Stimulated activated effector memory CD8-positive, alpha-beta T cell treated with anti-CD3 and anti-CD28 coated beads, Interleukin-12 subunit alpha, Interleukin-12 subunit beta, amount 100 ng/mL, for 72 hours (primary cell): ENCODE measurements around the gene TAF11L6.
"Not testable (repeated sequence)": the region's sequence is repeated elsewhere in the genome, so short reads cannot be mapped to it uniquely, and the experiment has no call there.

Experiments used
- ATAC-seq: fragments of 150-1000 bp; cut with Tn5 transposase; 2 replicates; pipeline ENCODE4 v1.10.0; 2021
- DNase-seq, 2 donors: peaks; one replicate each; pipeline ENCODE4 v3.0.0; 2021 to 2022; ENCODE audit warnings: low spot score in 2 of 2
- H3K27ac Mint-ChIP-seq: one replicate; pipeline ENCODE4 v1.8.0; 2022; ENCODE audit warnings: mild to moderate bottlenecking, mixed read lengths
- H3K36me3 Mint-ChIP-seq: one replicate; pipeline ENCODE4 v1.8.0; 2022; ENCODE audit warnings: mild to moderate bottlenecking, mixed read lengths
- H3K4me1 Mint-ChIP-seq: one replicate; pipeline ENCODE4 v1.8.0; 2022; ENCODE audit warnings: mixed read lengths
- H3K4me3 Mint-ChIP-seq: one replicate; pipeline ENCODE4 v1.8.0; 2022; ENCODE audit warnings: mild to moderate bottlenecking, mixed read lengths
- H3K9me3 Mint-ChIP-seq: one replicate; pipeline ENCODE4 v1.8.0; 2022; ENCODE audit warnings: mixed read lengths

Gene TAF11L6

GRCh38 chr5:17528369-17528768 lies at the start of gene TAF11L6:
Gene TAF11L6 (plus strand): TSS chr5:17528669.
- not testable (repeated sequence) for ATAC-seq, H3K27ac Mint-ChIP-seq, H3K4me1 Mint-ChIP-seq, H3K4me3 Mint-ChIP-seq, DNase-seq, H3K36me3 Mint-ChIP-seq, H3K9me3 Mint-ChIP-seq

DNA sequence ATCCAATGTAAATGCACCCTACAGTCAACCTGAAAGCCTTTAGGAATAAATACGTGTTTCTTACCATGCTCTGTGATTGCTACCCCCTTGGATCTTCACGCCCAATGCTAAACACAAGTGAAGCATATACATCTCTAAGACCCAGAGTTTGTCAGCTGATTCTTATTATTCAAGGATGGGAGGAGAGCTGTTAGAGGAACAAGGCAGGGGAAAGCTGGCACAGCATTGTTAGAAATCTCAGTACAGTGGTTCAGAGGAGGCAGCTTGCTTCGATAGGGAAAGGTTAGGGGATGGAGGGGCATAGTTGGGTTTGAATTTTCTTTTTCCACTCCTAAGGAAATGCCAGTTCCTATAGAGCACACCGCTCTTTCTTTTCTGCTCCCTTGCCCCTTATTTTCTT lies 47.1 kb upstream of the TAF11L6 start:
- no peak for ATAC-seq
- no peak overlapping the region for H3K4me3 Mint-ChIP-seq

DNA sequence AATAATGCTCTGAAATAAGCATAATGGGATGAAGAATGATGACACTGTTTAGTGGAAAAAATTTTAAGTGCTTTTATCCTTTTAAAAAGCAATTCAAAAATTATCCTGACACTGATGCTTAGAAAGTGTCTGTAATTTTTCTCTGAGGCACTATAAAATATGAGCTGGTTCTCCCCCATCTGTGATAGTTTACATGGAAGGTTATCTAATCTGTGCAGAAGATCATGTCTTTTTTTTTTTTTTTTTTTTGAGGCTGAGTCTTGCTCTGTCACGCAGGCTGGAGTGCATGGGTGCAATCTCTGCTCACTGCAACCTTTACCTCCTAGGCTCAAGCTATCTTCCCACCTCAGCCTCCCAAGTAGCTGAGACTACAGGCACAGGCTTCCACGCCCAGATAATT lies 45.7 kb upstream of the TAF11L6 start:
- no peak overlapping the region for H3K27ac Mint-ChIP-seq
- DNase-seq (no peak), ATAC-seq (no peak)
- H3K9me3 Mint-ChIP-seq, result peaks cover 12% of the 10 kb centered on the region
- H3K4me1 Mint-ChIP-seq, result no peaks in the 10 kb centered on the region
- no peak overlapping the region for H3K4me3 Mint-ChIP-seq
- no peaks in the 10 kb centered on the region for H3K36me3 Mint-ChIP-seq

More for the DNA sequence above, 47.1 kb upstream of the TAF11L6 start:
- no peaks in the 10 kb centered on the region for H3K36me3 Mint-ChIP-seq
- peaks cover 12% of the 10 kb centered on the region for H3K9me3 Mint-ChIP-seq
- no peak for DNase-seq
- no peaks in the 10 kb centered on the region for H3K4me1 Mint-ChIP-seq
- H3K27ac Mint-ChIP-seq, result no peak overlapping the region

DNA sequence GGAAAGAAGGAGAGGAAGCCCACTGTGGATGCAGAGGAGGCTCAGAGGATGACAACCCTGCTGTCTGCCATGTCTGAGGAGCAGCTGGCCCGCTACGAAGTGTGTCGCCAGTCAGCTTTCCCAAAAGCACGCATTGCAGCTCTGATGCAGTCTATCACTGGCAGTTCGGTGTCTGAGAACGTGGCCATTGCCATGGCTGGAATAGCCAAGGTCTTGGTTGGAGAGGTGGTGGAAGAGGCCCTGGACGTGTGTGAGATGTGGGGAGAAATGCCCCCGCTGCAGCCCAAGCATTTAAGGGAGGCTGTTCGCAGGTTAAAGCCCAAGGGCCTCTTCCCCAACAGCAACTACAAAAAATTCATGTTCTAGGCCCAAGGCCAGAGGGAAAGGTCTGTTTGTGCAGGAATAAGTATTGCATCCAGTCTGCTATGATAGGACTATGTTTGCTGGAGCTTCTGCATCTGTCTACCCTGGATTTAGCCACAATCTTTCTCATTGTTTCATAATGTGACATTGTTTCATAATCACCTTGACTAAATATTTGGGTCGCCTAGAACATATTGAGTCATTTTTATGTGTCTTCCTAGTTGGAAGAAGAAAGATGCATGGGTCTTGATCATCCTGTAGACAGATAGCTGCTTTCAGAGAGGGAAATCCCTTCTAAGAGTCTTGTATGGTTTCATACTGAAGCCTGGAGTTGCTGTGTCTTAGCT lies 41.9 kb upstream of the TAF11L6 start:
- not testable (repeated sequence) for H3K9me3 Mint-ChIP-seq, ATAC-seq

GRCh38 chr5:17487174-17487512 lies 41.3 kb upstream of the TAF11L6 start:
- Mint-ChIP-seq H3K36me3 (no peaks in the 10 kb centered on the region), H3K4me1 (no peaks in the 10 kb centered on the region), H3K9me3 (peaks cover 6% of the 10 kb centered on the region), H3K27ac (no peak overlapping the region), H3K4me3 (no peak overlapping the region)
- no peak for DNase-seq
- ATAC-seq, result no peak

More for the DNA sequence above, 41.9 kb upstream of the TAF11L6 start:
- H3K36me3 Mint-ChIP-seq, DNase-seq, H3K4me1 Mint-ChIP-seq, H3K27ac Mint-ChIP-seq, H3K4me3 Mint-ChIP-seq: not testable (repeated sequence)

DNA sequence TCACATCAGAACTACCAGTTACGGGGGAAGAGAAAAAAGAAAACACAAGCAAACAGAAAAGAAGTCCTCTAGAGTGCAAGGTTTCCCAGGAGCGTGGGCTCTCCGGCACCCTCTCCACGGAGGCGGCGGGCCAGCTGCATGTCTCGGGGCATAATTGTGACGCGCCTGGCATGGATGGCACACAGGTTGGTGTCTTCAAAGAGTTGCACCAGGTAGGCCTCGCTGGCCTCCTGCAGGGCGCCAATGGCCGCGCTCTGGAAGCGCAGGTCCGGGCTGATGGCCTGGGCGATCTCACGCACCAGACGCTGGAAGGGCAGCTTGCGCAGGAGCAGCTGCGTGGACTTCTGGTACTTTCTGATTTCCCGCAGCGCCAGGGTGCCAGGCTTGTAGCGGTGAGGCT lies 37.2 kb upstream of the TAF11L6 start:
- not testable (repeated sequence) for H3K4me1 Mint-ChIP-seq, DNase-seq, H3K9me3 Mint-ChIP-seq, H3K27ac Mint-ChIP-seq, H3K4me3 Mint-ChIP-seq, H3K36me3 Mint-ChIP-seq, ATAC-seq

DNA sequence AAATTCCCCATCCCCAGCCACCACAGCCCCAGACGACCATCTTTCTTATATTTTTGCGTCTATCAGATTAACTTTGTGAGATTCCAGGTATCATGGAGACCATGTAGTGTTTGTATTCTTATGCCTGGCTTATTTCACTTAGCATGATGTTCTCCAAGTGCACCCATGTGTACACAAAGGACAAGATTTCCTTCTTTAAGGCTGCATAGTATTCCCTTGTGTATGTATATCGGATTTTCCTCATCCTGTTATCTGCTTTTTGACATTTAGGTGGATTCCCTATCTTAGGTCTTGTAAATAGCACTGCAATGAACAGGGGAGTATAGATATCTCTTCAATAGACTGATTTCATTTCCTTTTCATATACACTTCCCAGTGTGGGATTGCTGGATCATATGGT lies 35.7 kb upstream of the TAF11L6 start:
- peaks cover 7% of the 10 kb centered on the region for H3K9me3 Mint-ChIP-seq
- no peak overlapping the region for H3K4me3 Mint-ChIP-seq
- no peaks in the 10 kb centered on the region for H3K4me1 Mint-ChIP-seq

GRCh38 chr5:17497446-17497845 lies 31.0 kb upstream of the TAF11L6 start:
- Mint-ChIP-seq H3K4me1 (no peaks in the 10 kb centered on the region), H3K9me3 (peaks cover 14% of the 10 kb centered on the region), H3K36me3 (no peaks in the 10 kb centered on the region), H3K4me3 (no peak overlapping the region), H3K27ac (no peak overlapping the region)
- DNase-seq, result no peak
- no peak for ATAC-seq

More for the DNA sequence above, 35.7 kb upstream of the TAF11L6 start:
- no peak overlapping the region for H3K27ac Mint-ChIP-seq
- ATAC-seq (no peak), DNase-seq (no peak)
- H3K36me3 Mint-ChIP-seq, result no peaks in the 10 kb centered on the region

DNA sequence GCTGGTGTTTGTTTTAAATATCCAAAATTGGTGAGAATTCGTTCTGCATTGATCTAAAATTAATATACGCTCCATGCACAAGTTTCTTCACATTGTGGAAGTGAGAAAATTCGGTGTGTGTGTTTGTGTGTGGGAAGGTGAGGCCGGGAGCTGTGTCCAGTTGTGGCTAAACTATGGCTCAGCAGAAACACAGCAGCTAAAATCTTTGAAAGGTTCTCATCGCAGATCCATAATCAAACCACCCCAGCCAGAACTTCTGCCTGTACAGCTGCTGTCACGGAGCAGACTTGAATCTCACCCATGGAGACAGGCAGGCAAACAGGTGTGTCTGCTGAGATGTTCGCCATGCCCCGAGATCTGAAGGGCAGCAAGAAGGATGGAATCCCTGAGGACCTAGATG lies 30.5 kb upstream of the TAF11L6 start, which contains the start of gene TAF11L2:
TAF11L2 (plus strand) TSS at position 301 of the 400 bp plus-strand sequence.
- not testable (repeated sequence) for H3K27ac Mint-ChIP-seq, ATAC-seq, DNase-seq, H3K4me3 Mint-ChIP-seq, H3K36me3 Mint-ChIP-seq, H3K4me1 Mint-ChIP-seq
- H3K9me3 Mint-ChIP-seq, result peaks cover 10% of the 10 kb centered on the region

DNA sequence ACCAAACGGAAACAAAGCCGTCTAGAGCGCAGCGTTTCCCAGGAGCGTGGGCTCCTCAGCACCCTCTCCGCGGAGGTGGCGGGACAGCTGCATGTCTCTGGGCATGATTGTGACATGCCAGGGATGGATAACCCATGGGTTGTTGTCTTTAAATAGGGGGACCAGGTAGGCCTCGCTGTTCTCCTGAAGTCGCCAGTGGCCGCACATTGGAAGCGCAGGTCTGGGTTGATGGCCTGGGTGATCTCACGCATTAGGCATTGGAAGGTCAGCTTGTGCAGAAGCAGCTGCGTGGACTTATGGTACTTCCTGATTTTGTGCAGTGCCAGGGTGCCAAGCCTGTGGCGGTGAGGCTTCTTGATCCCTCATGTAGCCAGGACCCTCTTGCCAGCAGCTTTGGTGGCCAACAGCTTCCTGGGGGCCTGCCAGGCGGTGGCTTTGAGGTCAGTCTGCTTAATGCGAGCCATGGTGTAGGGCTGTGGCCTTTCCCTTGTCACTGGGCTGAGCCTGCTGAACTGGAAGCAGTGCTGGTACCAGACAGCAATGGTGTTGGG lies 16.6 kb upstream of the TAF11L6 start:
- Mint-ChIP-seq H3K4me3 (no peak overlapping the region), H3K9me3 (peaks cover 11% of the 10 kb centered on the region), H3K27ac (no peak overlapping the region), H3K36me3 (no peaks in the 10 kb centered on the region), H3K4me1 (no peaks in the 10 kb centered on the region)
- DNase-seq, result no peak
- ATAC-seq, result no peak

DNA sequence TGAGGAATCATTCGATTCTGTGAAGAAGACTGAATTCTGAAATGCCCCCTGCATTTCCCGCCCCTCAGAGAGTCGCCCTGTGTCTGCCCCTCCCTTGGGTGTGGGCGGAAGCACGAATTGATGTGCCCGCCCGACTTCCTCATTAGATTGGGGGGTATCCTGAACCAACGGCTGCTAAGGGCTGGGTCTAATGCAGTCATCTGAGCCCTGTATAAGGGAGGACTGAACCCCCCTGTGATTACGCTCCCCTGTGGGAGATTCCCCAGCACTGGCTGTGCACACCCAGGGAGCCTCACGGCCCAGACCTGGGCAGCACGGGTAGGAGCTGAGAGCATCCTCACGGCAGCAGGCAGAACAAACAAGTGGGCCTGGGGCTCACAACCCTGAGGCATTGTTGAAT lies 10.9 kb upstream of the TAF11L6 start:
- peak in 1 of 2 donors; percentile 61 for DNase-seq
- H3K27ac Mint-ChIP-seq, H3K4me1 Mint-ChIP-seq, H3K4me3 Mint-ChIP-seq, H3K36me3 Mint-ChIP-seq, H3K9me3 Mint-ChIP-seq, ATAC-seq: not testable (repeated sequence)

DNA sequence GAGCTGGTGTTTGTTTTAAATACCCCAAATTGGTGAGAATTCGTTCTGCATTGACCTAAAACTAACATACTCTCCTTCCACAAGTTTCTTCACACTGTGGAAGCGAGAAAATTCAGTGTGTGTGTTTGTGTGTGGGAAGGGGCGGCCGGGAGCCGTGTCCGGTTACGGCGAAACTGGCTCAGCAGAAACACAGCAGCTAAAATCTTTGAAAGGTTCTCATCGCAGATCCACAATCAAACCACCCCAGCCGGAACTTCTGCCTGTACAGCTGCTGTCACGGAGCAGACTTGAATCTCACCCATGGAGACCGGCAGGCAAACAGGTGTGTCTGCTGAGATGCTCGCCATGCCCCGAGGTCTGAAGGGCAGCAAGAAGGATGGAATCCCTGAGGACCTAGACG lies 10.4 kb upstream of the TAF11L6 start, which contains the start of gene TAF11L3:
TAF11L3 (plus strand) TSS at position 301 of the 400 bp plus-strand sequence.
- not testable (repeated sequence) for H3K9me3 Mint-ChIP-seq, ATAC-seq, H3K4me3 Mint-ChIP-seq, H3K4me1 Mint-ChIP-seq, H3K36me3 Mint-ChIP-seq, H3K27ac Mint-ChIP-seq, DNase-seq

GRCh38 chr5:17519508-17519907 lies 9.0 kb upstream of the TAF11L6 start:
- not testable (repeated sequence) for H3K36me3 Mint-ChIP-seq, H3K9me3 Mint-ChIP-seq, H3K4me3 Mint-ChIP-seq, H3K4me1 Mint-ChIP-seq, DNase-seq, H3K27ac Mint-ChIP-seq, ATAC-seq

GRCh38 chr5:17521501-17521900 lies 7.0 kb upstream of the TAF11L6 start, which contains the start of gene TAF11L4:
Gene TAF11L4 (plus strand): TSS chr5:17521801.
- ATAC-seq, H3K4me1 Mint-ChIP-seq, H3K4me3 Mint-ChIP-seq, H3K9me3 Mint-ChIP-seq, DNase-seq, H3K36me3 Mint-ChIP-seq, H3K27ac Mint-ChIP-seq: not testable (repeated sequence)

DNA sequence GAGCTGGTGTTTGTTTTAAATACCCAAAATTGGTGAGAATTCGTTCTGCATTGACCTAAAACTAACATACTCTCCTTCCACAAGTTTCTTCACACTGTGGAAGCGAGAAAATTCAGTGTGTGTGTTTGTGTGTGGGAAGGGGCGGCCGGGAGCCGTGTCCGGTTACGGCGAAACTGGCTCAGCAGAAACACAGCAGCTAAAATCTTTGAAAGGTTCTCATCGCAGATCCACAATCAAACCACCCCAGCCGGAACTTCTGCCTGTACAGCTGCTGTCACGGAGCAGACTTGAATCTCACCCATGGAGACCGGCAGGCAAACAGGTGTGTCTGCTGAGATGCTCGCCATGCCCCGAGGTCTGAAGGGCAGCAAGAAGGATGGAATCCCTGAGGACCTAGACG lies 3.5 kb upstream of the TAF11L6 start, which contains the start of gene TAF11L5:
TAF11L5 (plus strand) TSS at position 301 of the 400 bp plus-strand sequence.
- H3K4me1 Mint-ChIP-seq, H3K27ac Mint-ChIP-seq, H3K4me3 Mint-ChIP-seq, H3K36me3 Mint-ChIP-seq, ATAC-seq, DNase-seq, H3K9me3 Mint-ChIP-seq: not testable (repeated sequence)

GRCh38 chr5:17526504-17526903 lies 2.0 kb upstream of the TAF11L6 start:
- H3K4me1 Mint-ChIP-seq, H3K27ac Mint-ChIP-seq, H3K9me3 Mint-ChIP-seq, ATAC-seq, H3K36me3 Mint-ChIP-seq, H3K4me3 Mint-ChIP-seq: not testable (repeated sequence)
- peak in 1 of 2 donors; percentile 53 for DNase-seq
